ENCODE data around the gene SLC8A3.
A peak's percentile ranks its signal among the peaks of the same experiment; 100 is the strongest.

Gene SLC8A3

DNA sequence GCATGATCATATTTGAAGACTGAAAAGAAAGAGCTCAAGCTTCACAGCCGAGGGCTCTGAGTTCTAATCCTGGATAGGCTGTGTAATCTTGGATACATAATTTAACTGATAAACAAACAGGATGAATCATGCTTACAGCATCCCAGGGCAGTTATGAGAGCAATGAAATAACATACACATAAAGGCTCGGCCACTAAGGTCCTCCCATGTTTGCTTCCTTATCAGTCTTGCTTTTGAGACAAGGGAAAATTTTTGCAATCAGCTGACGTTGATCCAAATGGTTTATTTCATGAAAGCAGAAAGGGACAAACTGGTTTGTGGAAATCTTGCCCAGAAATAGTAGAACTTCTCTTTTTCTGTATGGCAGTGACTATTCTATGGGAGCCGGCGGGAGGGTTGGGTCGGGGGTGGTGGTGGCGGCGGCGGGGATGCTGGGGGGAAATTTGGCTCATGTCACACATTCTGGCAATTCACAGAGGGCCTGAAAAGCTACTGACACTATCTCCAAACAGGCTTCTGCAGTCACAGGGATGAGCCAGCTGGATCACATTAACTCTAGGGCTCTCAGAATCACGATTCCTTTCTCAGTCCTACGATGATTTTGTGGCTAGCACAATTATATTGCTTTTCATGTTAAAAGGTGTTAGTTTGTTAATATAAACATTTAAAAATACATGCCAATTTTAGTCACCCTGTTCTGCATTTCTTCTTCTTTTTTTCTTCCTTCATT, 124.5 kb downstream of the SLC8A3 start:
- no peak for DNase-seq (ENCODE audit: low read depth in 2 of 2)

DNA sequence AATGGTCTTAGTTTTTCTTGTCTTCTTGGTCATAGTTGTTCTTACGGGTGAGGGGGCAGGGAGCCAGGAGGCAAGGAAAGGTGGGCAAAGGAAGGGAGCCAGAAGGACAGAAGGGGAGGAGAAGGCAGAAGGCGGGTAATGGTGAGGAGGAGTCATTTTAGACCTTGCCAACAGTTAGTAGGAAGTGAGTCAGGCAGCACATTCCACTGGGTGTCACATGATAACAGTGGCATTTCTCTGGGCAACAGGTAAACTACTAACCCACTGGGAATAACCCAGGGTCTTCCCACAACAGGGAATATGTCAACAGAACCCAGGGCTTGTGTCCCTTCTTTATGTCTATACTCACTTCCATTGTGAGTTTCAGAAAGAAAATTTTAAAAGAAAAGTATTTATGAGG, 127.6 kb downstream of the SLC8A3 start:
- no peak for DNase-seq (ENCODE audit: low read depth in 2 of 2)

DNA sequence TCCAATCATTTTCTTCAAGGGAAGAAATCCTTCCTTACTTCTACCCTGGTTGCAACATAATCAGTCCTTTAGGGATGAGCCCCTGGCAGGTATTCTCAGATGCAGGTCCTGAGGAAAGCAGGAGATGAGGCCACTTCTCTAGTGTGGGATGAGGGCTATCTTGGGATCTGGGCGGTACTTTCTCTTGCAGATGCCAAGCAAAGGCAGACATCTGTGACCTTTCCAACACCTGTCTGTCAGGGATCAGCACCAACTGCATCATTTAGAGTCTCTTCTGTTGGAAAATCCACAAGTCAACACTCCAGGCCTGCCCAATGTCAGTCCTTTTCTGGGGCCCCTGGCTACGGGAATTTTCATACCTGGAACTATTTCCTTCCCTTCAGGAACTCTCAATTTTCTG, 129.2 kb downstream of the SLC8A3 start:
- DNase-seq (ENCODE audit: low read depth in 2 of 2), result no peak

DNA sequence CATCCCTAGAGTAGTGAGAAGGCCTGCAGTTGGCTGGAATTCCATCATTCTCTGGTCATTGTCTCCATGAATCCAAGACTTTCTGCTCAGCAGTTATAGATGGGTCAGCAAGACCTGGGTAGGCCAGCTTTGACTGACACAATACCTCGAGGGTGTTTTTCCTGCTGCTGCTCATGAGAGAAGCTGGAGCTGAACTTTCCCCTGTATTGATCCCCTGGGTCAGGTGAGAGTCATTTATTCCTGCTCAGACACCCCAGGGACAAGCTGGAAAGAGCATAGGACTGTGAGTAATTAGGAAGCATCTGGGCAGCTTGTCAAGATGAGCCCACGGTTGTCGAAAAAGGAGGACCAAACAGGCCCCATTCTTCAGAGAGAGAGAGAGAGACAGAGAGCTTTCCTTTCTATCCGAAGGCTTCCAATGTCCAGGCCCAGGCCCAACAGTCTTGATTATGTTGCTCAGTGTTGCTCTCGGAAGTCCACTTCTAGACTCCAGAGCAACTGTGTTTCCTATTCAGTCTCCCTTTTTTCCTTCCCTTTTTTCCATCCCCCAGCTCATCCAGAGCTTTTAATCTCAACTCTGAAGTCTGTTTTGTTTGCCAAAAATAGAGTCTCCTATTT, 131.1 kb downstream of the SLC8A3 start:
- no peak for DNase-seq (ENCODE audit: low read depth in 2 of 2)

DNA sequence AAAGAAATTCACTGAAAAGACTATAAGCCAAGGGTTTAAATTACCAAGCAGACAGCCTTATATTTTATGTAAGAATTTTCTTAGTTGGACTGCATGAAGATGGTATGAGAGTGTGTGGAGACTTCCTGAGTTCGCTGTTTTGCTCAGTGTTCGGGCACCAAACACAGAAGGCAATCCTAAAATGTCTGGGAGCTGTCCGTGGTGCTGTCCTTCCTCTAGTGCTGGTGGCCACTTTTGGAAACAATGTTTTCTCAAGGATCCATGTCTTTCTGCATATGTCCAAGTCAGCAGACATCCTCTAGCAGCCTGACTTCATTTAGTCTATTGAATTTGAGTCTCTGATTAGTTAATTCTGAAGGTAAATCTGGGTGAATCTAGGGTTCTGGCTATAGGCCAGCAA, 135.8 kb downstream of the SLC8A3 start:
- no peak for DNase-seq (ENCODE audit: low read depth in 2 of 2)

DNA sequence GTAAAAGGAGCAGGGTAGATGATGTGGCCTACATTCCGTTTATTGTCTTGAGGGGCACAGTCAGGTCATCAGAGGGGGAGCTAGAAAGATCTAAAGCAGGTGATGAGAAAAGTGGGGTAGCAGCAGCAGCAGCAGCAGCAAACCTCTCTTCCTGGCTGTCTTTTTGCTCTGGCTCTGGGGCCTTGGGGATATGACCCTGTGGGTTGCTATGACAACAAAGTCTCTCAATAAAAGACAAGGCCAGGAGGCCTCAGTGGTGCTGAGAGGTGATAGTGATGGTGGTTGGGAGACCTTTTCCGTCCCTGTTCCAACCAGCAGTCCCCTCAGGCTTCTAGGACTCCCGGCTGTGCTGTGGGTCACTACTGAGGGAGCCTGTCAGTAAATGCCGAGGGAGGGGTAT, 138.6 kb downstream of the SLC8A3 start:
- no peak for DNase-seq (ENCODE audit: low read depth in 2 of 2)

DNA sequence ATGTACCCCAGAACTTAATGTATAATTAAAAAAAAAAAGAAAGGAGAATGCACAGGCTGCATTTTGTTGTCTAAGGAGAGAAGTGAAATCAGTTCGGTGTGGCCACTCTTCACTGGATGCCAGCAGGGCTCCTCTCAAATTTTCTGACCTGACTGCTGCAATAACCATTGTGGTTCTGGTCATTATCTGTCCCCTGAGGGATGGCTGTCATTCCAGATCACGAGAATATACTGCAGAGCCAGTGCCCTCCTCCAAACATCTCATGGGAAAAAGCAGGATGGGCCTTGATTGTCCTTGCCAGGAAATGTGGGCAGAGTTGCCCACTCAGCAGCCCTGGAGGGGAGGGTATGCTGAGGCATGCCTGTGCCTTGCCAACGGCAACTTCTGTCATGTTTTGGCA, 139.1 kb downstream of the SLC8A3 start:
- DNase-seq (ENCODE audit: low read depth in 2 of 2), result no peak

DNA sequence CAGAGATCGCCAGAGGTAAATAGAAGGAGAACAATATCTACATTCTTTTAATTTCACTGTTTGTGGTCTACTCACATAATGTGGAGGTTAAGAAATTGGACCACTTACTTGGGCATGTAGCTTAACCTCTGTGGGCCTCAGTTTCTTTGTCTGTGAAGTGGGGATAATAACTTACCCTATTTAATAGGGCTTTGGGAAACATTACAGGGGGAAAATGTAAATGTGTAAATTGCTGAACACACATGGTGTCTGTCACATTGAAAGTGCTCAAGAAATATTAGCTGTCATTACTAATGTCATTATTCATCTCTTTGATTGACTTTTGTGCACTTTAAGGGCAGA, 140.5 kb downstream of the SLC8A3 start:
- DNase-seq (ENCODE audit: low read depth in 2 of 2), result no peak

DNA sequence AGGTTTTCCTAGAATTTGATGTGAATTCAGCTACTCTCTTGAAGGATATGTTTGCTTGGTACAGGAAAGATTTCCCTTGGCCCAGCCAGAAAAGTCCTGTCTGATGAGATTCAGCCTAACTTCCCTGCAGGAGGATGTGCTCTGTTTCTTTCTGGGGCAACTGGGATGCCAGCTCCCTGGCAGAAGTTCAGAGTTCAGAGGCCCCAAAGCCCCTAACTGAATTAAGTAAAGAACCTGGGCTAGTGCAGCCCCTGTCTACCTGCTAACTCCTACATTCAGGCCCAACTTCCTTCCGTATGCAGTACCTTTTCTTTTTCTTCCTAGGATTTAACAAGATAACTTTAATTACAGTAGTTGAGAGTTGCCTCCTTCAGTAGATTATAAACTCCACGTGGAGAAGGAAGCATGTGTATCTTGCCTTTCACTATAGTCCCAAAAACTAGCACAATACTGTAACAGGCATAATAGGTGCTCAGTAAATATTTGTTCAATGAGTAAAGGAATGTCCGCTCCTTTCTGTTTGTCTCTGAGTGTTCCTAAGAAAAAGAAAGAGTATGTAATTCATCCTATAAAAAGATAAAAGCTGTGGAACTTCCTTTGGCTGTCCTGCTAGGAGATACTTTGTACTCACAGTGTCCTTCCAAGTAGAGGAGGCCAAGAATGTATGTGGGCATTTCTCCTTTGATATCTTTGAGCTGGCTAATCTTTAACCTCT, 141.0 kb downstream of the SLC8A3 start:
- no peak for DNase-seq (ENCODE audit: low read depth in 2 of 2)

DNA sequence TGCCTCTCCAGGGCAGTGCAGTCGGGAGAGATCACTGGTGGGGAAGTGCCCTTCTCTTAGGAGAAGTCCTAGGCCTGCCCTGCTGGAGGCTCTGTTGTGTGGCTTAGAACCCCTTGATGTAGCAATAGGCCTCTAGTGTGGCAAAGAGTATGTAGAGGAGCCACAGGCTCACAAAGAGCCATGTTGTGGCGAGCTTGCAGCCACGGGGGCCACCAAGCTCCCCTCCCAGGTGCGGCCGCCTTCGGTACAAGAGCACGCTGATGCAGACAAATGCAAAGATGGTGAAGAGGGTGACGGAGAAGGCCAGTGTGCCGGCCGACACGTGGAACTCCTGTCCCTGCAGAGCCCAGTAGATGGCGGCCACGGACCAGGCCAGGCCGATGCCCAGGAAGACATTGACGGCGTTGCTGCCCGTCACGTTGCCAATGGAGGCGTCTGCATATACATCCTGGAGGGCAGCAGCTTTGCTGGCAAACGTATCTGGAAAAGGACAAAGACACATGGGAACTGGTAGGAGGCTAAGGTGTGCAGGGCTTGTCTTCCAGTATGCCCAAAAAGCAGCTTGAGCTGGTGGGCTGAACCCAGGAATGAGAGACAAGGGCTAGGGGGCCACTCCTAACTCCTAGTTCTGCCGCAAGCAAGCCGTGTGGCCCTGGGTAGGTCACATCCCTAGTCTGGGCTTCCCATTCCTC, 142.8 kb downstream of the SLC8A3 start:
- no peak for DNase-seq (ENCODE audit: low read depth in 2 of 2)

DNA sequence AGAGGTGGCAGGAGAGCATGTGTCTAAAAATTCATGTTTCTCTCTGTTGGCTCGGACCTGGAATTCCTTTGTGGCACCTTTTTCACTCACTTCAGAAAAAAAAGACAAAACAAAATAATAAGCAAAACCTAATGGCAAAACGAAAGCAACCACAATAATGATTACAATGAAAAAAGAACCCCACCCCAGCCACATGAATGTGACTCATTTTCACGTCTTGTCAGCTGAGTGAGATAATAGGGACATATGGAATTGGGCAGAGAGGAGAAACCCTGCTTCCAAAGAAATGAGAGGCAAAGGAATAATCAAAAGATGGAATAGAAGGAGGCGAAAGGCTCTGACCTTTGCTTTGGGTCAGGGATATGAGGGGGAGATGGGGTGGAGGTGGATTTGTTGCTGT, 143.4 kb downstream of the SLC8A3 start:
- DNase-seq (ENCODE audit: low read depth in 2 of 2), result no peak

DNA sequence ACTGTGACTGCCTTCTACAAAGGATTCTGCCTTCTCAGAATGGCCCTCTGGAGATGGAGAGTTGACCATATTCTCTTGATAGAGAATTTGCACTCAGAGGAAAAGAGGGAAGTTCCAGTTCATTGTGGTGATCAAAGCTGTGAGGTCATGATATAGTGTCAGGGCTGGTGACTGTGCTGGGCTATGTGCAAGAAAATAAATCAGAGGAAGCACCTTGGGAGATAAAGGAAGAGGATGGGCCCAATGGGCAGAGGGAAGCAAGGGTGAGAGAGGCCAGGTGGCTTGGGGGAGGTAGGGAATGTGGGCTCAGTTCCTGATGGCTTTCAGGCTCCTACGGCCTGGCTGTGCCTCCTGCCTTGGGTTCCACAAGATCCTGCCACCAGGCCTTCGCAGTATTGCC, 145.8 kb downstream of the SLC8A3 start:
- no peak for DNase-seq (ENCODE audit: low read depth in 2 of 2)

DNA sequence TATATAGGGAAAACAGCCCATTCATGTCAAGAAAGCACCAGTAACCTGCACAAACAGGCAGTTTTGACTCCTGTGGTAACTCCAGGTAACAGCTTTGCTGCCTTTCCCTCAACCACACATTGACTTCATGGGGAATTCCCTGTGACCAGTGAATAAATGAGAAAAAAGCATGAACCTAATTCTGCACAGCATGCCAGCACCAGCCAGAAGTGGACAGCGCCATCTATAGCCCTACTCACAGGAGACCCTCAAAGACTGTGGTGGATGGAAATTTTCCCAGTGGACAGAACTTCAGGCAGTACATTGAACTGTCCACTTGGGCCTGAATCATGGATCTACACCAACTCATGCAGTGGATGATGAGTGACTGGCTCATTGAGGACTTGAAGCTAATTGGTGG, 152.1 kb downstream of the SLC8A3 start:
- DNase-seq (ENCODE audit: low read depth in 2 of 2), result no peak

DNA sequence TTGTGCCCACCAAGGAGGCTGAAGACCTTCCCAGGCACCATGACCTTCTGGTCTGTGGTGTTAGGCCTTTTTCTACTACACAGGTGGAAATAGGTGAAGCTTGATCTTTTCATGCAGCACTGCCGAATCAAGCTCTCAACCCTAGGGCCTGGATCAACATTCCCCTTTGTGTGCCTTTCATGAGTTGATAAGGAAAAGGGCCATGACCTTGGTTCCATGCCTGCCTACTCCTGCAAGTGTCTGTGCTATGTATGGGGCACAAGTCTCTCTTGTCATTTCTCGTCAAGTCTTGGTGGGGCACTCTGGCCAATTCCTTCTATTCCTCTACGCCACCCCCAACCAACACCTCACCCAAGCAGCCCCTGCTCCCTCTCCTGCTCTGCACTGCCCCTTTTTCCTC, 154.5 kb downstream of the SLC8A3 start:
- no peak for DNase-seq (ENCODE audit: low read depth in 2 of 2)

DNA sequence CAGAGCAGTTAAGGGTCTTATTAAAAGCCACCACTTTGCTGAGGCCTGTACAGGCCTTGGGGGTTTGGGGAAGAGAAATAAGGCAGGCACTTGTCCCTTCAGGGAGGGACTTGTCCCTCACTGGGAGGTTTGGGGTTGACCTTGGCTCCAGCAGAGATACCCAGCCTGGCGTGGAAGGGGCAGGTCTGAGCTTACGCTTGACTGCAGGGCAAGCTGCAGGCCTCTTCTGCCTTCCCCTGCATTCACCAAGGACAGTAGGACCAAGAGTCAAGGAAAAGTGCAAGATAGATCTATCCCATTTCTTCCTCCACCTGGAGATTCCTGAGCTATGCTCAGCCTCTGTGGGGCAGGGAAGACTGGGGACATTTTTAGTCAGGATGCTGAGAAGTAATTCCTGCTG, 155.2 kb downstream of the SLC8A3 start:
- no peak for DNase-seq (ENCODE audit: low read depth in 2 of 2)

DNA sequence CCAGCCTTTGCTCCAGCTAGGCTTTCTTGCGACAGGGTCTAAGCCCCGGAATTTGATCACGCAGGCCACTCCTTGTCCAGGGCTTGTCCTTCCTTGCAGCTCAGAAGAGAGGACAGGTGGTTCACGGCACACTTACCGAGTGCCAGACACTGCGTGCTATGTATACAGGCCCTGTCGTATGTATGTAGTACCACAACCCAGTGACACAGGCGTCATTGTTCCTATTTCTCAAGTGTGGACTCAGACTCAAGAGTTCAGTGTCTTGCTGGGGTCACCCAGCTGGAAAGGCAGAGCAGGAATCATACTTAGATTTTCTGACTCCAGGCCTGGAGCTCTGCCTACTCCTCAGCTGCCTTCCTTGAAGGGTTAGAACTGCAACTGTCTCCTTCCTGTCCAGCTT, 155.6 kb downstream of the SLC8A3 start:
- no peak for DNase-seq (ENCODE audit: low read depth in 2 of 2)

DNA sequence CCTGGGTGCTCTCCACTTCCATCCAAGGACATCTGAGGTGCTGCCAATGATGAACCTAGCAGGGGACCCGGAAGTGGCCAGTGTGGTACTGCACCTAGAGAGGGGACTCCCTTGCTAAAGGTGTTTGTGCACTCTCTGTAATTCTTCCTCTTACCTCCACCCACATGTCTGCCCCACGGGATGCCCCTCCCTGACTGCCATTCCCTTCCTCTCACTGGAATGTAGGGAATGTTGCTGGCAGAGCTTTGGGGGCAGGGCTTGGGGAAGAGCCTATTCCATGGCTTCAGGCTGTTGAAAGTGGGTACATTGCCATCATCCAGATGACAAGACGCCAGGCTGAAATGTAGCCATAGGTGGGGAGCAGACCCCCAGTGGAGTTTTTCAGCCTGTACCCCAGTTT, 156.3 kb downstream of the SLC8A3 start:
- no peak for DNase-seq (ENCODE audit: low read depth in 2 of 2)

DNA sequence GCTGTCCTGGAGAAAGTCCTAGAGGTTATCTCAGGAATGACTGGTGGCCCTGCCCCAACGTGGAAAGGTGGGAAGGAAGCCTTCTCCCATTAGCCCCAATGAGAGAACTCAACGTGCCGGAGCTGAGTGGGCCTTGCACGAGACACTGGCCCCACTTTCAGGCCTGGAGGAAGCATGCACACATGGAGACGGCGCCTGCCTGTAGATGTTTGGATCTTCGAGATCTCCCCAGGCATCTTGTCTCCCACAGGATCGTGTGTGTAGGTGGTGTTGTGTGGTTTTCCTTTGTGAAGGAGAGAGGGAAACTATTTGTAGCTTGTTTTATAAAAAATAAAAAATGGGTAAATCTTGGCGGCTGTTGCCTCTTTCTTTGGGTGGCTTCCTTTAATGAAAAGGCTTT, 156.7 kb downstream of the SLC8A3 start:
- DNase-seq (ENCODE audit: low read depth in 2 of 2), result no peak

DNA sequence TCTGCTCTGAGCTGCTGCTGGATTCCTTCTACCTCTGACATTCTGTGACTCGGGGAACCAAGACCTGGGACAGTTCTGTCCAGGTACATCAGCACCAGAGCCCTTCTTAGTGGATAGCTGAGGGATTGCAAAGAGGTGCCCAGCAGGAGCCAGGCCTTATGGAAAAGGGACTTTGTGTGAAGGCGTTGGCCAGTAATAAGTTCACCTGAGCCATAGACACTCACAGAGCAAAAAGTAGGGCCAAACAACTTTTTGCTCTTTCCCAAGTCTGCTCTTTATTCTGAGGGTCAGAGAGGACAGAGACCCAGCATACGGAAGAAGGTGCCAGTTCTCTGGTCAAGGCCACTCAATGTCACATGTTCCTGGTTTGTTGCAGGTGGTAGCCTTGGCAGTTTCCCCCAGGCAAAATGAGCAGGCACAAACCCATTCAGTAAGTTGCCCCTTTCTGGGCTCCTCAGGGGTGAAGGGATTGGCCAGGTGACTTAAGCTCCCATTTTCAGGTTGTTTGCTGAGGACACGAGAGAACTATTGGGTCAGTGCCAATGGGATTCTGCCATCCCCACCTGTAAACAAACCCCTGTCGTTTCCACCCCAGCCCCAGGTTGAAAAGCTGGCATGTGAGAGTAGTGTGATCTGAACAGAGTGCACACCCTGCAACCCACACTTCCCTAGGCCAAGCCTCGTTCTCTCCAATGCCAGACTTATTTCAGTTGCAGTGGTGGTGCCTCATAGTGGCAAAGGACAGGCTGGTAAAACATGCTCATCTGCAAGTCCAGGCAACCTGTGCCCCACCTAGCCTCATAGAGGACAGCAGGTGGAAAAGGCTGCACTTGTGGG, 159.2 kb downstream of the SLC8A3 start:
- DNase-seq (ENCODE audit: low read depth in 2 of 2), result no peak

DNA sequence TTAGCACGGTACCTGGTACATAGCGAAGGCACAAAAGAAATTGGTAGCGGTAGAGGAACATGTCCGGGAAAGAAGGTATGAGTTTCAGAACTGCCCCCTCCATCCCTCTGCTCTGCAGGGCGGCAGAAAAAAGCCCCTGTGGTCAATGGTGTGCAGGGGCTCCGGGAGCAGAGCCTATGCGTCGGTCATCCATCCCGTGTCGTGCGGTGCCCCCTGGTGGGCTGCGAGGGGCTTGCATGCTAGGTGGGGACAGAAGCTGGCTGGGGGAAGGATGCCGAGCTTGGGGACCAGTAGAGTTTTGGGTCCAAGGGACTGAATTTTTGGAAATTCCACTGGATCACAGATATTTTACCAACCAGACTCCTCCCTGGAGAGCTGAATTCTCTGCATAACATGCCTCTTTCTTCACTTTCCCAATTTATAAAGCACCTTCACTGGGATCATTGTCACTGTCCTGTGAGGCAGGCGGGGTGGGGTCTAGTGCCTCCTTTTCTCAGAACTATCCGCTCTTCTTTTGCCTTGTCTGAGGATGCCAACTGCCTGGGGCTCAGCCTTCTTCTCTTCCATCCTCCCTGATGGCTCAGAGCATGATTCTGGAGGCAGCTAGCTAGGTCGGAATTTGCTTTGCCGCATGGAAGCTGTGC, 160.8 kb downstream of the SLC8A3 start:
- DNase-seq (ENCODE audit: low read depth in 2 of 2), result peak; percentile 21 to 24

DNA sequence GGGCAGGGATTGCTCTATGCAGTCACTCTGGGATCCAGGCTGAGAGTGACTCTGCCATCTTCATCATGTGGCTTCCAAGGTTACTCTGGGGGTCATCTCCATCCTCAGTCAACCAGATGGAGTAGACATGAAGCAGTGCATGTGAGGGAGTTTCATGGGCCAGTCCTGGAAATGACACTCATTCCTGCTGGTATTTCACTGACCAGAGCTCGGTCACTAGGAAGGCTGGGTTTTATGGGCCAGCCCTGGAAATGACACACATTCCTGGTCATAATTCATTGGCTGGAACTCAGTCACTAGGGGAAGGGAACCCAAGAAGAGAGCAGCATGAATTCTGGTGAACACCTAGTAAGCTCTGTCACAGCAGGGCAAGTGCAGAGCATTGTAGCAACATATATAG, 164.9 kb downstream of the SLC8A3 start:
- no peak for DNase-seq (ENCODE audit: low read depth in 2 of 2)
